SK-N-SH treated with all-trans-retinoic acid at 6 μM for 48 hours (cell line): ENCODE measurements around the gene PAK4.

Experiments
- ATAC-seq: fragments of 200-7000 bp; cut with Tn5 transposase; 3 replicates; pipeline ENCODE4 v1.9.1; 2020; ENCODE audit warnings: mild to moderate bottlenecking, moderate library complexity
- BACH2 ChIP-seq: fragments of 250-450 bp; sonication (Bioruptor Pico); IDR thresholded peaks from 2 replicates; pipeline ENCODE4 v1.9.0; 2021; ENCODE audit warnings: mild to moderate bottlenecking, borderline replicate concordance
- CSDC2 ChIP-seq: fragments of 250-450 bp; sonication (Bioruptor Pico); IDR thresholded peaks from 2 replicates; pipeline ENCODE4 v1.5.0; 2020; ENCODE audit warnings: mild to moderate bottlenecking, moderate library complexity
- ESRRG ChIP-seq: fragments of 250-450 bp; sonication (Bioruptor Pico); IDR thresholded peaks from 2 replicates; pipeline ENCODE4 v1.6.1; 2021; ENCODE audit warnings: mild to moderate bottlenecking
- ISL1 ChIP-seq: fragments of 250-450 bp; sonication (Bioruptor Pico); IDR thresholded peaks from 2 replicates; pipeline ENCODE4 v2.1.2; 2022; ENCODE audit warnings: mild to moderate bottlenecking, moderate library complexity
- OSR1 ChIP-seq: fragments of 250-450 bp; sonication (Bioruptor Pico); IDR thresholded peaks from 2 replicates; pipeline ENCODE4 v1.8.0; 2022; ENCODE audit warnings: moderate library complexity, mild to moderate bottlenecking, inconsistent platforms
- PPARA ChIP-seq: fragments of 250-450 bp; sonication (Bioruptor Pico); IDR thresholded peaks from 2 replicates; pipeline ENCODE4 v1.5.0; 2020; ENCODE audit warnings: mild to moderate bottlenecking, borderline replicate concordance
- RARB ChIP-seq: fragments of 250-450 bp; sonication (Bioruptor Pico); IDR thresholded peaks from 2 replicates; pipeline ENCODE4 v1.8.0; 2021; ENCODE audit warnings: mild to moderate bottlenecking, moderate library complexity
- SNAI2 ChIP-seq: fragments of 250-450 bp; sonication (Bioruptor Pico); IDR thresholded peaks from 2 replicates; pipeline ENCODE4 v1.5.0; 2020; ENCODE audit warnings: mild to moderate bottlenecking, moderate library complexity
- TCF4 ChIP-seq: fragments of 250-450 bp; sonication (Bioruptor Pico); IDR thresholded peaks from 2 replicates; pipeline ENCODE4 v1.8.0; 2021; ENCODE audit warnings: mild to moderate bottlenecking, moderate library complexity, borderline replicate concordance
- ZC3H10 ChIP-seq: fragments of 250-450 bp; sonication (Bioruptor Pico); IDR thresholded peaks from 2 replicates; pipeline ENCODE4 v1.5.1; 2021; ENCODE audit warnings: mild to moderate bottlenecking, moderate library complexity
- ZFP3 ChIP-seq: fragments of 250-450 bp; sonication (Bioruptor Pico); IDR thresholded peaks from 2 replicates; pipeline ENCODE4 v1.5.0; 2020; ENCODE audit warnings: mild to moderate bottlenecking, moderate library complexity
- ZNF565 ChIP-seq: fragments of 450-650 bp; formaldehyde crosslinking; conservative IDR thresholded peaks from 2 replicates; pipeline ENCODE4 v1.5.0; 2020; ENCODE audit warnings: low read depth, mild to moderate bottlenecking, moderate library complexity
- ZNF70 ChIP-seq: fragments of 450-650 bp; formaldehyde crosslinking; IDR thresholded peaks from 2 replicates; pipeline ENCODE4 v1.5.0; 2020; ENCODE audit warnings: mild to moderate bottlenecking, moderate library complexity
- ZNF8 ChIP-seq: fragments of 450-650 bp; formaldehyde crosslinking; IDR thresholded peaks from 2 replicates; pipeline ENCODE4 v1.5.0; 2020; ENCODE audit warnings: mild to moderate bottlenecking, moderate library complexity
- TF ChIP-seq, protein P1 (sequence below): fragments of 250-450 bp; sonication (Bioruptor Pico); IDR thresholded peaks from 2 replicates; pipeline ENCODE4 v1.5.1; 2020; ENCODE audit warnings: low read depth, mild to moderate bottlenecking, moderate library complexity
- TF ChIP-seq, protein P2 (sequence below): fragments of 250-450 bp; sonication (Bioruptor Pico); IDR thresholded peaks from 2 replicates; pipeline ENCODE4 v1.5.0; 2020; ENCODE audit warnings: mild to moderate bottlenecking, moderate library complexity
- TF ChIP-seq, protein P3 (sequence below): fragments of 250-450 bp; sonication (Bioruptor Pico); IDR thresholded peaks from 2 replicates; pipeline ENCODE4 v1.5.1; 2021; ENCODE audit warnings: mild to moderate bottlenecking, moderate library complexity
- TF ChIP-seq, protein P4 (sequence below): fragments of 250-450 bp; sonication (Bioruptor Pico); IDR thresholded peaks from 2 replicates; pipeline ENCODE4 v1.8.0; 2021; ENCODE audit warnings: low read depth, mild to moderate bottlenecking, moderate library complexity, borderline replicate concordance

PAK4 gene

DNA sequence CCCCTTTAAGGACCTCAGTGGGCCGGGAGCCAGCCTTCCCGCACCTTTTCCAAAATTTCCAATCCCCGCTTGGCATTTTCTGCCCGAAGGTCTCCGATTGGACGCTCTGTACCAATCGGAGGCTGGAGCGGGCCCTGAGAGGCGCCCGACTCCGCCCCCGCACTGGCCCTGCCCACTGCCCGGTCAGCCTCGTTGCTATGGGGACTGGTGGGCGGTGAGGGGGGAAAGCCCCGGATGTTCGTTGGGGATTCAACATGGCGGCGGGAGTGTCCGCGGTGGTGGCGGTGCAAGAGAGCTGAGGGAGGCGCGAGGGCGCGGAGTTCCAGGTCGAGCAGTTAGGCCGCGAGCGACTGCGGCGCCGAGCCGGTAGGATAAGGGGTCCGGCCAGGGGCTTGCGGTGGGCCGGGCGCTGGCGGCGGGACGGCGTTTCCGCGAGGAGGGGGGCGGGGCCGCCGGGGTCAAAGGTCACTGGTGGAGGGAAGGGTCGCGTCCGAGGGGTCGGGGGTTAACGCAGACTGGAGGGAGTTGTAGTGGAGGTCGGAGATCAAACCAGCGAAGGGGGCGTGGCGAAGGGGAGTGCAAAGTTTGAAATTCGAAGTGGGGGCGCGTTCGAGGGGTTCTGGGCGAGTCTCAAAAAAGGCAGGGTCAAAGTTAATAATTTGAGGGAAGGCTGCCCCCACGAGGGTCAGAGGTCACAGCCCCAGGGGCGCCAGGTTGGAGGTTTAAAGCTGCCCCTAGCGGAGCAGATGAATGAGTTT lies at the start of gene PAK4:
PAK4 (plus strand) TSS at position 233 of the 758 bp plus-strand sequence. CDS start 43,768 bp downstream, outside the sequence.
- TF ChIP-seq OSR1 = no peak
- no peak for TF ChIP-seq TCF4 (CRISPR knock-in tag)
- TF ChIP-seq ESRRG (CRISPR knock-in tag) = no peak
- TF ChIP-seq, protein P1, sequence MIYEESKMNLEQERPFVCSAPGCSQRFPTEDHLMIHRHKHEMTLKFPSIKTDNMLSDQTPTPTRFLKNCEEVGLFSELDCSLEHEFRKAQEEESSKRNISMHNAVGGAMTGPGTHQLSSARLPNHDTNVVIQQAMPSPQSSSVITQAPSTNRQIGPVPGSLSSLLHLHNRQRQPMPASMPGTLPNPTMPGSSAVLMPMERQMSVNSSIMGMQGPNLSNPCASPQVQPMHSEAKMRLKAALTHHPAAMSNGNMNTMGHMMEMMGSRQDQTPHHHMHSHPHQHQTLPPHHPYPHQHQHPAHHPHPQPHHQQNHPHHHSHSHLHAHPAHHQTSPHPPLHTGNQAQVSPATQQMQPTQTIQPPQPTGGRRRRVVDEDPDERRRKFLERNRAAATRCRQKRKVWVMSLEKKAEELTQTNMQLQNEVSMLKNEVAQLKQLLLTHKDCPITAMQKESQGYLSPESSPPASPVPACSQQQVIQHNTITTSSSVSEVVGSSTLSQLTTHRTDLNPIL (CRISPR knock-in tag) = no peak
- TF ChIP-seq ZNF70 = no peak
- peak; percentile 98 for ATAC-seq

DNA sequence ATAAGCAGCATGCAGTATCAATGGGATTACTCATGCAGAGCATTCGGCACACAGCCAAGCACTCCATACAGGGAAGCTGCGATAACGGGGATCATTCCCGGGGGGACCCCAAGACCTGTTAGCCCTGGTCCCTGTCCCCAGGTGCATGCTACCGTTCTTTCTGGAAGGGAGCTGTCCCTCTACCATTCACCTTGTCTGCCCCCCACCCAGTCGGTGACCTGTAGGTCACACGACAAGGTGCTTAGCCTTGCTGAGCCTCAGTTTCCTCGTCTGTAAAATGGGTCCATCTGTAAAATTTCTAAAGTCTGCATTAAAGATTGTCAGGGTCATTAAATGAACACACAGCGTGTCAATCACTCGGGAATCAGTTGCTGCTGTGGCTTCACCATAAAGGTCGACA lies 48.3 kb upstream of the PAK4 start:
- TF ChIP-seq, protein P1 (CRISPR knock-in tag) = no peak
- no peak for TF ChIP-seq BACH2 (CRISPR knock-in tag)
- no peak for TF ChIP-seq ZC3H10 (CRISPR knock-in tag)
- TF ChIP-seq, protein P2, sequence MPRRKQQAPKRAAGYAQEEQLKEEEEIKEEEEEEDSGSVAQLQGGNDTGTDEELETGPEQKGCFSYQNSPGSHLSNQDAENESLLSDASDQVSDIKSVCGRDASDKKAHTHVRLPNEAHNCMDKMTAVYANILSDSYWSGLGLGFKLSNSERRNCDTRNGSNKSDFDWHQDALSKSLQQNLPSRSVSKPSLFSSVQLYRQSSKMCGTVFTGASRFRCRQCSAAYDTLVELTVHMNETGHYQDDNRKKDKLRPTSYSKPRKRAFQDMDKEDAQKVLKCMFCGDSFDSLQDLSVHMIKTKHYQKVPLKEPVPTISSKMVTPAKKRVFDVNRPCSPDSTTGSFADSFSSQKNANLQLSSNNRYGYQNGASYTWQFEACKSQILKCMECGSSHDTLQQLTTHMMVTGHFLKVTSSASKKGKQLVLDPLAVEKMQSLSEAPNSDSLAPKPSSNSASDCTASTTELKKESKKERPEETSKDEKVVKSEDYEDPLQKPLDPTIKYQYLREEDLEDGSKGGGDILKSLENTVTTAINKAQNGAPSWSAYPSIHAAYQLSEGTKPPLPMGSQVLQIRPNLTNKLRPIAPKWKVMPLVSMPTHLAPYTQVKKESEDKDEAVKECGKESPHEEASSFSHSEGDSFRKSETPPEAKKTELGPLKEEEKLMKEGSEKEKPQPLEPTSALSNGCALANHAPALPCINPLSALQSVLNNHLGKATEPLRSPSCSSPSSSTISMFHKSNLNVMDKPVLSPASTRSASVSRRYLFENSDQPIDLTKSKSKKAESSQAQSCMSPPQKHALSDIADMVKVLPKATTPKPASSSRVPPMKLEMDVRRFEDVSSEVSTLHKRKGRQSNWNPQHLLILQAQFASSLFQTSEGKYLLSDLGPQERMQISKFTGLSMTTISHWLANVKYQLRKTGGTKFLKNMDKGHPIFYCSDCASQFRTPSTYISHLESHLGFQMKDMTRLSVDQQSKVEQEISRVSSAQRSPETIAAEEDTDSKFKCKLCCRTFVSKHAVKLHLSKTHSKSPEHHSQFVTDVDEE (CRISPR knock-in tag) = no peak
- TF ChIP-seq TCF4 (CRISPR knock-in tag) = no peak
- TF ChIP-seq, protein P3, sequence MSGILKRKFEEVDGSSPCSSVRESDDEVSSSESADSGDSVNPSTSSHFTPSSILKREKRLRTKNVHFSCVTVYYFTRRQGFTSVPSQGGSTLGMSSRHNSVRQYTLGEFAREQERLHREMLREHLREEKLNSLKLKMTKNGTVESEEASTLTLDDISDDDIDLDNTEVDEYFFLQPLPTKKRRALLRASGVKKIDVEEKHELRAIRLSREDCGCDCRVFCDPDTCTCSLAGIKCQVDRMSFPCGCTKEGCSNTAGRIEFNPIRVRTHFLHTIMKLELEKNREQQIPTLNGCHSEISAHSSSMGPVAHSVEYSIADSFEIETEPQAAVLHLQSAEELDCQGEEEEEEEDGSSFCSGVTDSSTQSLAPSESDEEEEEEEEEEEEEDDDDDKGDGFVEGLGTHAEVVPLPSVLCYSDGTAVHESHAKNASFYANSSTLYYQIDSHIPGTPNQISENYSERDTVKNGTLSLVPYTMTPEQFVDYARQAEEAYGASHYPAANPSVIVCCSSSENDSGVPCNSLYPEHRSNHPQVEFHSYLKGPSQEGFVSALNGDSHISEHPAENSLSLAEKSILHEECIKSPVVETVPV = no peak
- no peak for TF ChIP-seq OSR1
- TF ChIP-seq, protein P4, sequence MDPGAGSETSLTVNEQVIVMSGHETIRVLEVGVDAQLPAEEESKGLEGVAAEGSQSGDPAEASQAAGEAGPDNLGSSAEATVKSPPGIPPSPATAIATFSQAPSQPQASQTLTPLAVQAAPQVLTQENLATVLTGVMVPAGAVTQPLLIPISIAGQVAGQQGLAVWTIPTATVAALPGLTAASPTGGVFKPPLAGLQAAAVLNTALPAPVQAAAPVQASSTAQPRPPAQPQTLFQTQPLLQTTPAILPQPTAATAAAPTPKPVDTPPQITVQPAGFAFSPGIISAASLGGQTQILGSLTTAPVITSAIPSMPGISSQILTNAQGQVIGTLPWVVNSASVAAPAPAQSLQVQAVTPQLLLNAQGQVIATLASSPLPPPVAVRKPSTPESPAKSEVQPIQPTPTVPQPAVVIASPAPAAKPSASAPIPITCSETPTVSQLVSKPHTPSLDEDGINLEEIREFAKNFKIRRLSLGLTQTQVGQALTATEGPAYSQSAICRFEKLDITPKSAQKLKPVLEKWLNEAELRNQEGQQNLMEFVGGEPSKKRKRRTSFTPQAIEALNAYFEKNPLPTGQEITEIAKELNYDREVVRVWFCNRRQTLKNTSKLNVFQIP (CRISPR knock-in tag) = no peak
- no peak for TF ChIP-seq ZNF8
- TF ChIP-seq ZNF565 (CRISPR knock-in tag) = no peak
- TF ChIP-seq PPARA = no peak
- TF ChIP-seq CSDC2 = no peak
- TF ChIP-seq ISL1 (CRISPR knock-in tag) = no peak
- no peak for TF ChIP-seq ZFP3
- TF ChIP-seq SNAI2 (CRISPR knock-in tag) = no peak
- TF ChIP-seq ESRRG (CRISPR knock-in tag) = no peak
- ATAC-seq = no peak

DNA sequence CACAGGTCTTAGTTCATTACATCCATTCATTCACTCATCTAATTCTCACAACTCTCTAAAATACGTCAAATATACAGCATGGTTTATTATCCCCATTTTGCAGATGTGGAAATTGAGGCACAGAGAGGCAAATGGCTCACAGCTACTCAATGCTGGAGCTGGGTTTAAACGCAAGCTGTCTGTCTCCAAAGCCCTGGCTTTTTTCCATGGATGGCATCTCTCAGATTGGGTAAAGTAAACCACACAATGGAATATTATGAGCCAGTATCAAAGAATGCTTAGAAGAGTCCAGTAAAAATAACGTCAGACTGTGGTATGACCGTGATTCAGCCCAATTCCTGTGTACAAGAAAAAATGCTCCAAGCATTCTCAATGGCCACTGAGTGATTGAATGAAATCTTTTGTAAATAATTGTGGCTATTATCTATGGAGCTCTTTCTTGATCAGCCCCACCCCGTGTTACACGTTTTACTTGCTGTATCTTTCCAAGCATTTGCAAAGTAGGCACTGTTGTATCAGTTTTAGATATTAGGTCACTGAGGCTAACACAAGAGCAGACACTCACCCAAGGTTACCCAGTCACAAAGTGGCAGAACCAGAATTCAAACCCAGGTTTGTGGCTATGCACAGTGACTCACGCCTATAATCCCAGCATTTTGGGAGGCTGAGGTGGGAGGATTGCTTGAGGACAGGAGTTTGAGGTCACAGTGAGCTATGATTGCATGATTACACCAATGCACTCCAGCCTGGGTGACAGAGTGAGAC lies 47.0 kb upstream of the PAK4 start:
- TF ChIP-seq ZNF8 (peak; percentile 87), ESRRG (CRISPR knock-in tag) (no peak), ISL1 (CRISPR knock-in tag) (peak; percentile 20; the same call in 1 of the 2 replicates)
- peak; percentile 82 for ATAC-seq

DNA sequence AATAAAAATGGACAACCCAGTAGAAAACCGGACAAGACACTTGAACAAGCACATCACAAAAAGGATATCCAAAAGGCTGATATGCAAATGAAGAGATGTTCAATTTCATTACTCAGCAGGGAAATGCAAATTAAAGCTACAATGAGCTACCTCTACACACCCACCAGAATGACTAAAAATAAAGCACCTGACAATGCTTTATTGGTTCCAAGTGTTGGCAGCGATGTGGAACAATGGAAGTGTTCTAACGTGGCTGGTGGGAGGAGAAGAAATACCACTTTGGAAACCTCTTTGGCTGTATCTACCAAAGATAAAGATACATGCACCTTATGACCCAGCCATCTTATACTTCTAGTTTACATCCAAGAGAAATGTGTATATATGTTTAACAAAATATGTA lies 45.2 kb upstream of the PAK4 start:
- TF ChIP-seq, protein P4 (CRISPR knock-in tag) = no peak
- TF ChIP-seq RARB (CRISPR knock-in tag) (no peak), BACH2 (CRISPR knock-in tag) (no peak)
- ATAC-seq = no peak
